ENCODE measurements around the gene PTPRQ.
"Not testable (repeated sequence)": the region's sequence is repeated elsewhere in the genome, so short reads cannot be mapped to it uniquely, and the experiment has no call there.

Gene PTPRQ

DNA sequence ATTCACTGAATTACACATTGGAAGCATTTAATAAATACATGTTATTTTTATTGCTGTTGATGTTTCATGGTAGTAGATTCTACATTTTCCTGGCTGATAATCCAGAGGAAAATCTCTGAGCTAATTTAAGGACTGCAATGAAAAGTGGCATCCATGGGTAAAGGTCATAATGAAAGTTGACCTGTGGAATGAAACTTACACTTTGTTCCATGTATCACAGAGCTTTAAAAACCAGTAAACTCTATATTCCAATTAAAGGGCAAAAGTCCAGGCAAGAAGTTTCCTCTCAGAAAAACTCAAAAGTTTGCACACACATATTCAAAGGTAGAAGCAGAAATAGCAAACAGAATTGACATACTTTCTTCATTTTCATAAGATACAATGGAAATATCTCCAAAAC lies 218.6 kb downstream of the PTPRQ start:
- CTCF ChIA-PET, result interaction anchor here (0.6 kb wide), 1 partner anchor 297 kb away, joined by 3 read pairs; no protein-coding TSS in a partner anchor
- H3K4me3 ChIP-seq (ENCODE audit: low read depth, low read length), result no peak overlapping the region
- no peak overlapping the region for H3K27ac ChIP-seq (ENCODE audit: extremely low read depth, low read depth, low read length)
- H3K36me3 ChIP-seq (ENCODE audit: control insufficient read depth in 2 of 2, insufficient read depth in 1 of 2, low read length in 2 of 2), result no peaks in the 10 kb centered on the region
- no peaks in the 10 kb centered on the region for H3K9me3 ChIP-seq (ENCODE audit: control insufficient read depth, insufficient read depth, low read depth, low read length)
- H3K4me1 ChIP-seq (ENCODE audit: control insufficient read depth, insufficient read depth, low read length), result no peaks in the 10 kb centered on the region
- POLR2A ChIA-PET, result no interaction called here
- no peak for TF ChIP-seq GLIS2 (tag by site-specific recombination; IDR thresholded peaks at IDR 0.05)
- TF ChIP-seq, protein P1, sequence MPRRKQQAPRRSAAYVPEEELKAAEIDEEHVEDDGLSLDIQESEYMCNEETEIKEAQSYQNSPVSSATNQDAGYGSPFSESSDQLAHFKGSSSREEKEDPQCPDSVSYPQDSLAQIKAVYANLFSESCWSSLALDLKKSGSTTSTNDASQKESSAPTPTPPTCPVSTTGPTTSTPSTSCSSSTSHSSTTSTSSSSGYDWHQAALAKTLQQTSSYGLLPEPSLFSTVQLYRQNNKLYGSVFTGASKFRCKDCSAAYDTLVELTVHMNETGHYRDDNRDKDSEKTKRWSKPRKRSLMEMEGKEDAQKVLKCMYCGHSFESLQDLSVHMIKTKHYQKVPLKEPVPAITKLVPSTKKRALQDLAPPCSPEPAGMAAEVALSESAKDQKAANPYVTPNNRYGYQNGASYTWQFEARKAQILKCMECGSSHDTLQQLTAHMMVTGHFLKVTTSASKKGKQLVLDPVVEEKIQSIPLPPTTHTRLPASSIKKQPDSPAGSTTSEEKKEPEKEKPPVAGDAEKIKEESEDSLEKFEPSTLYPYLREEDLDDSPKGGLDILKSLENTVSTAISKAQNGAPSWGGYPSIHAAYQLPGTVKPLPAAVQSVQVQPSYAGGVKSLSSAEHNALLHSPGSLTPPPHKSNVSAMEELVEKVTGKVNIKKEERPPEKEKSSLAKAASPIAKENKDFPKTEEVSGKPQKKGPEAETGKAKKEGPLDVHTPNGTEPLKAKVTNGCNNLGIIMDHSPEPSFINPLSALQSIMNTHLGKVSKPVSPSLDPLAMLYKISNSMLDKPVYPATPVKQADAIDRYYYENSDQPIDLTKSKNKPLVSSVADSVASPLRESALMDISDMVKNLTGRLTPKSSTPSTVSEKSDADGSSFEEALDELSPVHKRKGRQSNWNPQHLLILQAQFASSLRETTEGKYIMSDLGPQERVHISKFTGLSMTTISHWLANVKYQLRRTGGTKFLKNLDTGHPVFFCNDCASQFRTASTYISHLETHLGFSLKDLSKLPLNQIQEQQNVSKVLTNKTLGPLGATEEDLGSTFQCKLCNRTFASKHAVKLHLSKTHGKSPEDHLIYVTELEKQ (tag by site-specific recombination; IDR thresholded peaks at IDR 0.05; ENCODE audit: borderline replicate concordance), result no peak
- no peak for TF ChIP-seq ZBTB20 (tag by site-specific recombination; IDR thresholded peaks at IDR 0.05)
- TF ChIP-seq, protein P2, sequence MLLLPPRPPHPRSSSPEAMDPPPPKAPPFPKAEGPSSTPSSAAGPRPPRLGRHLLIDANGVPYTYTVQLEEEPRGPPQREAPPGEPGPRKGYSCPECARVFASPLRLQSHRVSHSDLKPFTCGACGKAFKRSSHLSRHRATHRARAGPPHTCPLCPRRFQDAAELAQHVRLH (tag by site-specific recombination; IDR thresholded peaks at IDR 0.05), result no peak
- TF ChIP-seq ZNF548 (tag by site-specific recombination; IDR thresholded peaks at IDR 0.05), result no peak
- TF ChIP-seq, protein P3, sequence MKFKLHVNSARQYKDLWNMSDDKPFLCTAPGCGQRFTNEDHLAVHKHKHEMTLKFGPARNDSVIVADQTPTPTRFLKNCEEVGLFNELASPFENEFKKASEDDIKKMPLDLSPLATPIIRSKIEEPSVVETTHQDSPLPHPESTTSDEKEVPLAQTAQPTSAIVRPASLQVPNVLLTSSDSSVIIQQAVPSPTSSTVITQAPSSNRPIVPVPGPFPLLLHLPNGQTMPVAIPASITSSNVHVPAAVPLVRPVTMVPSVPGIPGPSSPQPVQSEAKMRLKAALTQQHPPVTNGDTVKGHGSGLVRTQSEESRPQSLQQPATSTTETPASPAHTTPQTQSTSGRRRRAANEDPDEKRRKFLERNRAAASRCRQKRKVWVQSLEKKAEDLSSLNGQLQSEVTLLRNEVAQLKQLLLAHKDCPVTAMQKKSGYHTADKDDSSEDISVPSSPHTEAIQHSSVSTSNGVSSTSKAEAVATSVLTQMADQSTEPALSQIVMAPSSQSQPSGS (tag by site-specific recombination; IDR thresholded peaks at IDR 0.05; ENCODE audit: low read depth), result no peak

DNA sequence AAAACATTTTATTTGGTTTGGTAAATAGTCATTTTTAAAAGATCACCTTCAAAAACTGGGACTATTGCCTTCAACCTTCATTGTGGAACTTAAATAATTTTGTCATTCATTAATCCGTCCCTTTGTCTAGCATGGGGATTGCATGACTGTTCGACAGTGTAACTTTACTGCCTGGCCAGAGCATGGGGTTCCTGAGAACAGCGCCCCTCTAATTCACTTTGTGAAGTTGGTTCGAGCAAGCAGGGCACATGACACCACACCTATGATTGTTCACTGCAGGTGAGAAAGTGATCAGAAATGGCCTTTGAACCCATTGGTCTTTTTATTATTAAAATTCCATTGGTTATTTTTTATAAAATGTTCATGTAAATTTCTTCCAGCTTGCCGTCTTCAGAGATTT lies 226.2 kb downstream of the PTPRQ start:
- Histone ChIP-seq H3K4me1 (ENCODE audit: control insufficient read depth, insufficient read depth, low read length) (no peaks in the 10 kb centered on the region), H3K36me3 (ENCODE audit: control insufficient read depth in 2 of 2, insufficient read depth in 1 of 2, low read length in 2 of 2) (no peaks in the 10 kb centered on the region), H3K27ac (ENCODE audit: extremely low read depth, low read depth, low read length) (no peak overlapping the region), H3K9me3 (ENCODE audit: control insufficient read depth, insufficient read depth, low read depth, low read length) (no peaks in the 10 kb centered on the region), H3K4me3 (ENCODE audit: low read depth, low read length) (no peak overlapping the region)
- POLR2A ChIA-PET, result no interaction called here
- CTCF ChIA-PET, result interaction anchor here (1.0 kb wide), 1 partner anchor 41 kb away, joined by 3 read pairs; no protein-coding TSS in a partner anchor
- TF ChIP-seq ZNF221 (tag by site-specific recombination; IDR thresholded peaks at IDR 0.05; ENCODE audit: borderline replicate concordance), result no peak
- TF ChIP-seq KLF7 (tag by site-specific recombination; IDR thresholded peaks at IDR 0.05; ENCODE audit: borderline replicate concordance), result no peak
- TF ChIP-seq ZNF623 (tag by site-specific recombination; IDR thresholded peaks at IDR 0.05), result no peak
- no peak for TF ChIP-seq ZNF610 (tag by site-specific recombination; IDR thresholded peaks at IDR 0.05; ENCODE audit: borderline replicate concordance)
- TF ChIP-seq, protein P1 (tag by site-specific recombination; IDR thresholded peaks at IDR 0.05; ENCODE audit: borderline replicate concordance), result no peak
- TF ChIP-seq, protein P4, sequence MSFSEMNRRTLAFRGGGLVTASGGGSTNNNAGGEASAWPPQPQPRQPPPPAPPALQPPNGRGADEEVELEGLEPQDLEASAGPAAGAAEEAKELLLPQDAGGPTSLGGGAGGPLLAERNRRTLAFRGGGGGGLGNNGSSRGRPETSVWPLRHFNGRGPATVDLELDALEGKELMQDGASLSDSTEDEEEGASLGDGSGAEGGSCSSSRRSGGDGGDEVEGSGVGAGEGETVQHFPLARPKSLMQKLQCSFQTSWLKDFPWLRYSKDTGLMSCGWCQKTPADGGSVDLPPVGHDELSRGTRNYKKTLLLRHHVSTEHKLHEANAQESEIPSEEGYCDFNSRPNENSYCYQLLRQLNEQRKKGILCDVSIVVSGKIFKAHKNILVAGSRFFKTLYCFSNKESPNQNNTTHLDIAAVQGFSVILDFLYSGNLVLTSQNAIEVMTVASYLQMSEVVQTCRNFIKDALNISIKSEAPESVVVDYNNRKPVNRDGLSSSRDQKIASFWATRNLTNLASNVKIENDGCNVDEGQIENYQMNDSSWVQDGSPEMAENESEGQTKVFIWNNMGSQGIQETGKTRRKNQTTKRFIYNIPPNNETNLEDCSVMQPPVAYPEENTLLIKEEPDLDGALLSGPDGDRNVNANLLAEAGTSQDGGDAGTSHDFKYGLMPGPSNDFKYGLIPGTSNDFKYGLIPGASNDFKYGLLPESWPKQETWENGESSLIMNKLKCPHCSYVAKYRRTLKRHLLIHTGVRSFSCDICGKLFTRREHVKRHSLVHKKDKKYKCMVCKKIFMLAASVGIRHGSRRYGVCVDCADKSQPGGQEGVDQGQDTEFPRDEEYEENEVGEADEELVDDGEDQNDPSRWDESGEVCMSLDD (tag by site-specific recombination; IDR thresholded peaks at IDR 0.05), result no peak

DNA sequence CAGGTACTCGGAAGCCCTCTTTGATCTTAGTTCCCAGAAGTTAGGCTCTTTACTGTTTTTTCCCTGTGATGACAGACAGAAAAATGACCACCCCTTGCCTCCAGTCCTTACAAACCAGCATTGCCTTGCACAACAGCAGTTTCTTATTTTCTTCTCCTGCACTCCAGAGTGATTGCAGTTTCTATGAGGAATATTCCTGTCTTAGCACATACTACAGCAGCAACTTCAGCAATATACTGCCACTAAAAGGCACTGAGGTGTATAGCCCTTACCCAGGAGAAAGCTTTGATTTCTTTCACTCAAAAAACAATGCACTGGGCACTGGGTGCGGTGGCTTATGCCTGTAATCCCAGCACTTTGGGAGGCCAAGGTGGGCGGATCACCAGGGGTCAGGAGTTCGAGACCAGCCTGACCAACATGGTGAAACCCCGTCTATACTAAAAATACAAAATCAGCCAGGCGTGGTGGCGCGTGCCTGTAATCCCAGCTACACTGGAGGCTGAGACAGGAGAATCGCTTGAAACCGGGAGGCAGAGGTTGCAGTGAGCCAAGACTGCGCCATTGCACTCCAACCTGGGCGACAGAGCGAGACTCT lies 232.1 kb downstream of the PTPRQ start:
- H3K27ac ChIP-seq (ENCODE audit: extremely low read depth, low read depth, low read length); POLR2A ChIA-PET; H3K36me3 ChIP-seq (ENCODE audit: control insufficient read depth in 2 of 2, insufficient read depth in 1 of 2, low read length in 2 of 2); H3K4me1 ChIP-seq (ENCODE audit: control insufficient read depth, insufficient read depth, low read length); H3K4me3 ChIP-seq (ENCODE audit: low read depth, low read length); H3K9me3 ChIP-seq (ENCODE audit: control insufficient read depth, insufficient read depth, low read depth, low read length): not testable (repeated sequence)
- CTCF ChIA-PET, result interaction anchor here (0.6 kb wide), 2 partner anchors 182 to 448 kb away, joined by 3 read pairs; no protein-coding TSS in a partner anchor

Data from HEK293 (cell line).